ENCODE measurements around the gene ENTPD2.
A peak's percentile ranks its signal among the peaks of the same experiment; 100 is the strongest.

ENTPD2 gene

GRCh38 chr9:137029058-137029936 lies 24.6 kb downstream of the ENTPD2 start:
- Histone ChIP-seq H3K4me1 (ENCODE audit: control insufficient read depth, low read depth, low read length) (no peaks in the 10 kb centered on the region), H3K36me3 (ENCODE audit: control insufficient read depth, low read depth, low read length) (no peaks in the 10 kb centered on the region), H3K27me3 (ENCODE audit: control insufficient read depth, insufficient read depth, low read length) (peaks cover 27% of the 10 kb centered on the region), H3K27ac (ENCODE audit: low read length) (no peak overlapping the region), H3K9ac (ENCODE audit: low read length) (no peak overlapping the region), H3K4me3 (ENCODE audit: low read length) (peak overlapping the region; percentile 50), H3K9me3 (ENCODE audit: control insufficient read depth, low read depth, low read length) (no peaks in the 10 kb centered on the region)

DNA sequence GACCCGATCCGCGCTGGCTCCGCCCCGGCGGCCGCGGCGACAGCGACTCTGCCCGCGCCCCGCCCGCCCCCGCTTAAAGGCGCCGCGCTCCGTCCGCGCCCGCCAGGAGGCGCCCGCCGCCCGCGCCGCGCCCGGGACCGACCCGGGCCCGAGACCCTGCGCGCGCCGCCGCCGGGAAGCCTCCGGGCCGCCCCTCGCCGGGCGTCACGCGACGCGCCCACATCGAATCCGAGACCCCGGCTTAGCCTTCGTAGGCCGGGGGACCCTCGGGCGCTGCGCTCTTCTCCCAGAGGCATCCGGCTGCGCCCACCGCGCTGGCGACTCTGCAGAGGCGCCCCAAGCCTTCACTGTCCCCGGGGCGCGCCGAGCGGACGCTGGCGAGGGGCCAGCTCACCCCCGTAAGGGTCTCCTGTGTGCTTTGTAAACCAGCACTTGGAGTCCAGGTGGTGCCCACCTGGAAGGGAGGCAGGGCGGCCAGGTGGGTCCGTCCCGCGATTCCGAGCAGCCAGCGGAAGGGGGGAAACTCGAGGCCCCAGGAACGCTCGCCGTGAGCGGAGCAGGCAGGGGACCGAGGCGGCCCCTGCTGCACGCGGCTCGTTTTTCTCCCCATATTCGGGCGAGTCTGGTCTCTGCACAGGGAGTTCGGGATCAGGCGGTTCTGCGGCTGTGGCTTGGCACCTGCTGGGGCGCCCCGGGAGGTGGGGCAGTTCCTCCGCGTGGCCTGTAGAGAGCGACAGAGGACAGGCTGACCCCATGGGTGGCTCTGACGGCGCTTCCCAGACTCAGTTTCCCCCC lies 25.4 kb downstream of the ENTPD2 start:
- H3K4me3 ChIP-seq (ENCODE audit: low read length) = peak overlapping the region; percentile 50
- no peak overlapping the region for H3K27ac ChIP-seq (ENCODE audit: low read length)
- peaks cover 27% of the 10 kb centered on the region for H3K27me3 ChIP-seq (ENCODE audit: control insufficient read depth, insufficient read depth, low read length)
- no peaks in the 10 kb centered on the region for H3K36me3 ChIP-seq (ENCODE audit: control insufficient read depth, low read depth, low read length)
- H3K4me1 ChIP-seq (ENCODE audit: control insufficient read depth, low read depth, low read length) = no peaks in the 10 kb centered on the region
- H3K9ac ChIP-seq (ENCODE audit: low read length) = no peak overlapping the region
- no peaks in the 10 kb centered on the region for H3K9me3 ChIP-seq (ENCODE audit: control insufficient read depth, low read depth, low read length)

GRCh38 chr9:137027369-137028262 lies 26.2 kb downstream of the ENTPD2 start, which contains the start of gene ABCA2:
Gene ABCA2, minus strand, starts transcription at chr9:137028237. Its CDS starts 97 bp downstream, at chr9:137028140.
- Histone ChIP-seq H3K4me3 (ENCODE audit: low read length) (peak within 1 kb of the TSS; percentile 50), H3K9me3 (ENCODE audit: control insufficient read depth, low read depth, low read length) (no peaks in the 10 kb centered on the region), H3K27ac (ENCODE audit: low read length) (no peak within 1 kb of the TSS), H3K4me1 (ENCODE audit: control insufficient read depth, low read depth, low read length) (no peaks in the 10 kb centered on the region), H3K9ac (ENCODE audit: low read length) (no peak within 1 kb of the TSS), H3K36me3 (ENCODE audit: control insufficient read depth, low read depth, low read length) (no peaks in the 10 kb centered on the region), H3K27me3 (ENCODE audit: control insufficient read depth, insufficient read depth, low read length) (peaks cover 27% of the 10 kb centered on the region)

- Histone ChIP-seq H3K27me3 (ENCODE audit: control insufficient read depth, insufficient read depth, low read length) (peaks cover 27% of the 10 kb centered on the region), H3K27ac (ENCODE audit: low read length) (no peak overlapping the region), H3K4me3 (ENCODE audit: low read length) (no peak overlapping the region), H3K9me3 (ENCODE audit: control insufficient read depth, low read depth, low read length) (no peaks in the 10 kb centered on the region), H3K9ac (ENCODE audit: low read length) (no peak overlapping the region), H3K36me3 (ENCODE audit: control insufficient read depth, low read depth, low read length) (no peaks in the 10 kb centered on the region), H3K4me1 (ENCODE audit: control insufficient read depth, low read depth, low read length) (no peaks in the 10 kb centered on the region)
Observed at GRCh38 chr9:137026828-137027227, 27.0 kb downstream of the ENTPD2 start.

DNA sequence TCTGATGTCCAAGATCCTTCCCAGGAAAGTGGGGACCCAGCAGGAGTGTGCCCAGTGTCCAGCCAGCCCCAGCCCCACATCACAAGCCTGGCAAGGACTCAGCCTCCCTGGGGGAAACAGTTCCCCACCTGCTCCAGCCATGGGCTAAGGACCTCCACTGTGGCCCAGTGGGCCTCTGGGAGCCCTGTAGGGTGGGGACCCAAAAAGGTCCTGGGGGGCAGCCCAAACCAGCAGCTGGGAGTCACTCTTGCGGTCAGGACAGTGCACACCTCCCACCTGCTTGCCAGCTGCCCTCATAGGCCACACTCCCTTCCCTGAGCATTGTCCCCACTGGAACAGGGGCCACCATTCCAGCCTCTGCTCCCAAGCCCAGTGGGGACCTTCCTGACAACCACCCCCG lies 27.5 kb downstream of the ENTPD2 start:
- peaks cover 27% of the 10 kb centered on the region for H3K27me3 ChIP-seq (ENCODE audit: control insufficient read depth, insufficient read depth, low read length)
- H3K36me3 ChIP-seq (ENCODE audit: control insufficient read depth, low read depth, low read length) = no peaks in the 10 kb centered on the region
- no peaks in the 10 kb centered on the region for H3K9me3 ChIP-seq (ENCODE audit: control insufficient read depth, low read depth, low read length)
- H3K27ac ChIP-seq (ENCODE audit: low read length) = no peak overlapping the region
- no peaks in the 10 kb centered on the region for H3K4me1 ChIP-seq (ENCODE audit: control insufficient read depth, low read depth, low read length)
- H3K4me3 ChIP-seq (ENCODE audit: low read length) = no peak overlapping the region
- H3K9ac ChIP-seq (ENCODE audit: low read length) = no peak overlapping the region

GRCh38 chr9:137025517-137025966 lies 28.3 kb downstream of the ENTPD2 start:
- Histone ChIP-seq H3K4me1 (ENCODE audit: control insufficient read depth, low read depth, low read length) (no peaks in the 10 kb centered on the region), H3K4me3 (ENCODE audit: low read length) (no peak overlapping the region), H3K27ac (ENCODE audit: low read length) (no peak overlapping the region), H3K36me3 (ENCODE audit: control insufficient read depth, low read depth, low read length) (no peaks in the 10 kb centered on the region), H3K9ac (ENCODE audit: low read length) (no peak overlapping the region), H3K27me3 (ENCODE audit: control insufficient read depth, insufficient read depth, low read length) (peaks cover 27% of the 10 kb centered on the region), H3K9me3 (ENCODE audit: control insufficient read depth, low read depth, low read length) (no peaks in the 10 kb centered on the region)

DNA sequence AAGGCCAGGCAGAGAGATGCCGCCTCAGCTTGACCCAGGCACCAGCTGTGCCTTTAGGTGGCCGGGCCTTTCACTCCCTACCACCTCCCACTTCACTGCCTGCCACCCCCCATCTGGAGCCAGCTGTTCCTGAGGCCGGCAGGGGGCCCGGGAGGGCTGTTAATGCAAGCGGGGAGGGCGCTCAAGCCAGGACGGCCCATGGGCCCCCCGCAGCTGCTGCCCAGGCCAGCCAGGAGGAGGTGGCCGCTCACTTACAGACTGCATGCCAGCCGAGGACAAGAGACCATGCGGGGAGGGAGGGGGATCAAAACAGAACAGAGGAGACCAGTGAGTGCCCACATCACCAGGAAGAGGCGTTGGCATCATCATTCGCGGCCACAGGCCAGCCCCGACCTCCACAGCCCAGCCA lies 30.3 kb downstream of the ENTPD2 start:
- Histone ChIP-seq H3K4me1 (ENCODE audit: control insufficient read depth, low read depth, low read length) (no peaks in the 10 kb centered on the region), H3K36me3 (ENCODE audit: control insufficient read depth, low read depth, low read length) (no peaks in the 10 kb centered on the region)

GRCh38 chr9:137023157-137023556 lies 30.7 kb downstream of the ENTPD2 start:
- no peak overlapping the region for H3K27ac ChIP-seq (ENCODE audit: low read length)
- no peaks in the 10 kb centered on the region for H3K4me1 ChIP-seq (ENCODE audit: control insufficient read depth, low read depth, low read length)
- no peaks in the 10 kb centered on the region for H3K36me3 ChIP-seq (ENCODE audit: control insufficient read depth, low read depth, low read length)
- H3K27me3 ChIP-seq (ENCODE audit: control insufficient read depth, insufficient read depth, low read length) = peaks cover 16% of the 10 kb centered on the region
- H3K9me3 ChIP-seq (ENCODE audit: control insufficient read depth, low read depth, low read length) = no peaks in the 10 kb centered on the region
- no peak overlapping the region for H3K4me3 ChIP-seq (ENCODE audit: low read length)
- H3K9ac ChIP-seq (ENCODE audit: low read length) = no peak overlapping the region

More for the DNA sequence above, 30.3 kb downstream of the ENTPD2 start:
- H3K27me3 ChIP-seq (ENCODE audit: control insufficient read depth, insufficient read depth, low read length) = peaks cover 19% of the 10 kb centered on the region
- H3K4me3 ChIP-seq (ENCODE audit: low read length) = no peak overlapping the region
- no peaks in the 10 kb centered on the region for H3K9me3 ChIP-seq (ENCODE audit: control insufficient read depth, low read depth, low read length)
- H3K9ac ChIP-seq (ENCODE audit: low read length) = no peak overlapping the region
- H3K27ac ChIP-seq (ENCODE audit: low read length) = no peak overlapping the region

- no peak overlapping the region for H3K4me3 ChIP-seq (ENCODE audit: low read length)
- no peaks in the 10 kb centered on the region for H3K36me3 ChIP-seq (ENCODE audit: control insufficient read depth, low read depth, low read length)
- no peak overlapping the region for H3K9ac ChIP-seq (ENCODE audit: low read length)
- H3K4me1 ChIP-seq (ENCODE audit: control insufficient read depth, low read depth, low read length) = no peaks in the 10 kb centered on the region
- peaks cover 16% of the 10 kb centered on the region for H3K27me3 ChIP-seq (ENCODE audit: control insufficient read depth, insufficient read depth, low read length)
- no peak overlapping the region for H3K27ac ChIP-seq (ENCODE audit: low read length)
- H3K9me3 ChIP-seq (ENCODE audit: control insufficient read depth, low read depth, low read length) = no peaks in the 10 kb centered on the region
Observed at GRCh38 chr9:137022662-137023008, 31.2 kb downstream of the ENTPD2 start.

DNA sequence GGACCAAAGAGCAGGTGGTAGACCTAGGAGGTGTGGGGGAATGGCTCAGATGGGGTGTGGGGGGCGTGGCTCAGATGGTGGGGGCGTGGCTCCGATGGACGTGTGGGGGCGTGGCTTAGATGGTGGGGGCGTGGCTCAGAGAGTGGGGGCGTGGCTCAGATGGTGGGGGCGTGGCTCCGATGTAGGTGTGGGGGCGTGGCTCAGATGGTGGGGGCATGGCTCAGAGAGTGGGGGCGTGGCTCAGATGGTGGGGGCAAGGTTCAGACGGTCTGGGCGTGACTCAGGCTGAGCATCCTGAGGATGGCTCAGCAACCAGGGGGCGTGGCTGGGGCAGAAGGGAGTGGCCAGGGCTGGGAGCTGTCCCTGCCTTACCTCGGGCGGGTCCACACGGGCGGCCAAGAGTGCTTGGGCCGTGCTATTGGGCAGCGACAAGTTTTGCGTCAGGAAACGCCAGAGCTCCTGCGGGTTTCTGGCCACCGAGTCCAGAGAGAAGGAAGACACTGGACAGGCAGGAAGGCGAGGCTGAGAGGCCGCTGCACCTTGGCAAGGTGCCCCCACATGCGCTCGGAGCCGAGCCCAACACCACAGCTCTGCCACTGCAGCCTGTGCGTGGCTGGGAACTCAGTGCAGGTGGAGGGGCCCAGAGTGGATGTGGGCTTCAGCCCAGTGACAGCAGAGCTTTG lies 31.7 kb downstream of the ENTPD2 start:
- Histone ChIP-seq H3K4me1 (ENCODE audit: control insufficient read depth, low read depth, low read length) (no peaks in the 10 kb centered on the region), H3K9ac (ENCODE audit: low read length) (no peak overlapping the region), H3K27ac (ENCODE audit: low read length) (no peak overlapping the region), H3K27me3 (ENCODE audit: control insufficient read depth, insufficient read depth, low read length) (peaks cover 11% of the 10 kb centered on the region), H3K4me3 (ENCODE audit: low read length) (no peak overlapping the region), H3K9me3 (ENCODE audit: control insufficient read depth, low read depth, low read length) (no peaks in the 10 kb centered on the region), H3K36me3 (ENCODE audit: control insufficient read depth, low read depth, low read length) (no peaks in the 10 kb centered on the region)

All from iPS-18a (cell line).